Stimulated activated CD8-positive, alpha-beta memory T cell treated with anti-CD3 and anti-CD28 coated beads, Interleukin-2, amount 100 ng/mL, for 48 hours (primary cell): Measurements from ENCODE around the gene MBP.

Experiments used
- DNase-seq, 2 donors: peaks; one replicate each; pipeline ENCODE4 v3.0.0-alpha.2; 2020; ENCODE audit warnings: low read depth in 2 of 2

Gene MBP

GRCh38 chr18:77049938-77050337 is 82.6 kb downstream of the MBP start:
- no peak for DNase-seq

GRCh38 chr18:77047803-77048419 is 84.7 kb downstream of the MBP start:
- DNase-seq: no peak

- no peak for DNase-seq
These were observed 85.6 kb downstream of the MBP start for GRCh38 chr18:77046994-77047393.

DNA sequence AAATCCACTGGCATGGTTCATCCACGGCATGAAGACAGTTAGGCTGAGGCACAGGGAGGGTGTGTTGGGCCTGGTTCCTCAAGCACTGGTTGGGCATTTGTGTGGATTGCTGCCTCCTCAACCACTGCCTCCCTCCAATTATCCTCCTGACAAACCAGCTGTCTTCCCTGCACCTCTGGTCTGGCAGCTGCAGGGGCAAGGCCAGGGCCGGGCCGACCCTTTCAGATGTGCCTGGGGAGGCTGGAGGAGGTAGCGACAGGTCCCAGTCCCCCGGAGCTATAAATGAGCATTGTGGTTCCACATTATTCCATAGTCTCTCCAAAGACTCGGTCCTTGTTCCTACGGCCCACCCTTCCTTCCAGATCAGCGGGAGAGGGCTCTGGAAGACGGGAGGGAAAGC is 86.2 kb downstream of the MBP start:
- no peak for DNase-seq

- no peak for DNase-seq
These were observed 86.9 kb downstream of the MBP start for GRCh38 chr18:77045677-77046076.

GRCh38 chr18:77044866-77045664 is 87.5 kb downstream of the MBP start:
- DNase-seq: no peak

GRCh38 chr18:77043541-77044280 is 88.9 kb downstream of the MBP start:
- DNase-seq: no peak

DNA sequence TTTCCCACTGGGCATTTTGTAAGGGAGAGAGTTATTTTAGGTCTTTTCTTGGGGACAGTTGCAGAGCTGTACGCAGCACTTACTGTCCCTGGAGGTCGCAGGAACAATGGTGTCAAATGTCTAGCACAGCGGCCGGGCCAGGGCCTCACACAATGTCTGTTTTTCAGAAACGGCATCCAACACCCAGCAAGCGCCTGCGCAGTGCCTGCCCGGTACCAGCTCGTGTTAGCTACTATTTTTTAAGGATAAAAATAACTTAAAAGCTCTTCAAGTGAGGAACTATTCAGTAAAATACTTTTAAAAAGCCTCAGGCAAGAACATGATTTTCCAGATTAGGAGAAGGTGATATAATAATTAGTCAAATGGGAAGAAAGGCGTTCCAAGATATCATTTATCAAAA is 90.0 kb downstream of the MBP start:
- no peak for DNase-seq

GRCh38 chr18:77039196-77040130 is 93.1 kb downstream of the MBP start:
- no peak for DNase-seq

DNA sequence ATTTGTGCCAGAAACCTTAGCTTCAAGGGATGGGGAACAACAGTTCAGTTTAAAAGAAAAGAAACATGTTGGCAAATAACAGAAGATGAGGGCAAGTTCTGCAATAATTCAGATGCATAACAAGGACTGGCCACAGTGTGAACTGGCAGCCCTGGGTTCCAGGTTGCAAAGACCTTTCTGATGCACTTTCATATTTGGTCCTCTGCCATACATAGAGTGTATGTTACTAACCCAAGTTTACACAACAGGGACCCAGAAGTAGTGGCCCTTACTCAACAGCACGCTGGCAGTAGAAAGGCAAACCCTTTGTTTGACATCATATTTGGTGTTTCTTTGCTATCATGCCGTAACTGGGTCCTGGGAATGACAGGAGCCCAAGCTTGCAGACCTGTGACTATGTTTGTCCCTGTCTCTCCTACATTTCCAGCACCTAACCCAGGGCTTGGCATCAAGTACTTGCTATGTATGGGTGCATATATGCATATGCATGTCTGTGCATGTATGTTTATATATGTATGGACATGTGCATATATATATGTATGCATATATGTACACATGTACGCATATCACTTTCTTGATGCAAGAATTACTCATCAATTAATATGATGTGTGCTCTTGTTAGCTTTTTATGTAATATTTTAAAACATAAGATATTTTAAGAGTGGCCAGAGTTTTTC is 94.3 kb downstream of the MBP start:
- DNase-seq: no peak

GRCh38 chr18:77037567-77037966 is 95.0 kb downstream of the MBP start:
- DNase-seq: no peak

DNA sequence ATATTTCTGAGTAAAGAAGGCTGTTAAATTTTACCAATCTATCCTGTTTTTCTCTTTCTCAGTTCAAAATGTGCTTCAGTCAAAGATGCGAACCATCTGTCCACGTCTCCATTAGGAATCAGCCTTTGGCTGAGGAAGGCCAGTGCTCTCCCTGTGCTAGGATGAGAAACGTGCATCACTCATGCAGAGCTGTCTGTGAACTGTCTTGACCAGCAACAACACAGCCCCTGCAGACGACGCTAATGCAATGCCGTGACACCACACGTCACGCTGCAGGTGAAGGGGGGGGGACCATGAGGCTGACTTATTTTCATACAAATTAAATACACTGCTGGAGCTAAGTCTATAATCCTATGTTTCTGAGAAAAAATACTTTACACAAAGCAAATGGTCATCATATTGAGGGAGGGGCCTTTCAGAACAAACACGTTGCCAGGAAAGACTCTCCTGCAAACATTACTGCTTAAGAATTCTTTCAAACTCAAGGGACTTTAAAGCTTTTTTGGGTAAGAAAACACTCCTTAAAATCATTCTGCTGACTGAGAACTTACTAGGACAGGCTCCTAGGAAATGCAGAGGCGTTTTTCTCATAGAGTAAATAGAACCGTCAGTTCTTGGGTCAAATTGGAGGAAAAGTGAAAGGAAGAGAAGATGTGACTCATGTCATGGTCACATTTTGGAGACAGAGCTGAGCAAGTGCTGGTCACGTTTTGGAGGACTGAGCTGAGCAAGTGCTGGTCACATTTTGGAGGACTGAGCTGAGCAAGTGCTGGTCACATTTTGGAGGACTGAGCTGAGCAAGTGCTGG is 97.0 kb downstream of the MBP start:
- no peak for DNase-seq

DNA sequence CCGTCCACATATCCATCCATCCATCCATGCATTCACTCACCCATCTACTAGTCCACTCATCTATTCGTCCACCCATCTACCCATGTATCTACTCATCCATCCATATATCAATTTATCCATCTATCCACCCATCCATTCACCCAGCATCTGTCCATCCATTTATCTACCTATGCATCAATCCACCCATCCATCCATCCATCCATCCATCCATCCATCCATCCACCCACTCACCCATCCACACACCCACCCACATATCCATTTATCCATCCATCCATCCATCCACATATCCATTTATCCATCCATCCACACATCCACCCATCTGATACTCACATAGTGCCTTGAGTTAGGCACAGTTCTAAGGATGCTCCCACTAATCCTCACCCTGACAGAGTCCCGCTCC is 99.0 kb downstream of the MBP start:
- no peak for DNase-seq

GRCh38 chr18:77032181-77032701 is 100.3 kb downstream of the MBP start:
- DNase-seq: no peak

- DNase-seq: no peak
These were observed 100.9 kb downstream of the MBP start for GRCh38 chr18:77031662-77032061.

DNA sequence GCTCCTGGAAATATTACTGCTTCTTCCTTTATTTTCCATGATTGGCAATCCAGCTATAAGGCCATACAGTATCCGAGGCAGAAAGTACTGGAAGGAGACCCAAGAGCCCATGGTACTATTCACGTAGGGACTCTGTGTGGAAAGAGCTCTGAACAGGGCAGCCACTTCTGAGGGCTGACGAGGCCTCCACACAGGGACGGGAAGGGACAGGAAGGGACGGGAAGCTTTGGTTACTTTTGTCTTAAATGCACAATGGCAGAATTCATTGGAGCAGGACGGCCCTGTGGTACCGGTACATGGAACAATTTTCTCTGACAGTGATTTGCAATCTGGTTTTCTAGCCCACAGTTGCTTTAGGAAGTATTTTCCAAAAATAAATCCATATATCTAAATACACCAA is 102.4 kb downstream of the MBP start:
- no peak for DNase-seq

GRCh38 chr18:77025831-77026363 is 106.7 kb downstream of the MBP start:
- DNase-seq: no peak

DNA sequence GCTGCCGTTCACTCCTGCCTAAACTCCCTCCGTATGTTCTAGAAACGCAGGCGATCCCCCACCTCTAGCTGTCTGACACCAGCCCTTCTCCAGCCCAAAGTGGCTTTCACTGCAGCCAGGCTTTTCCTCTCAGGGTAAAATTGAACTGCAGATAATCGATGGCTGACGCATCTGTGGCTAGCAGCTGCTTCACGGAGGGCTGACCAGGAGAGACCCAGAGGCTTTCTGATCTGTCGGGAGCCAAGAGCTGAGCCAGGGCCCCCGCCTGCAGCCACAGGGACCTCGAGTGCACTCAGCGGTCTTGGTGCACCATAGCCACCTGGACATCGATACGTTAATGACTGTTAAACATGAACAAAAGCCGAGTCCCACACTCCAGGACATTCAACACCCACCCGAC is 107.5 kb downstream of the MBP start:
- DNase-seq: no peak

DNA sequence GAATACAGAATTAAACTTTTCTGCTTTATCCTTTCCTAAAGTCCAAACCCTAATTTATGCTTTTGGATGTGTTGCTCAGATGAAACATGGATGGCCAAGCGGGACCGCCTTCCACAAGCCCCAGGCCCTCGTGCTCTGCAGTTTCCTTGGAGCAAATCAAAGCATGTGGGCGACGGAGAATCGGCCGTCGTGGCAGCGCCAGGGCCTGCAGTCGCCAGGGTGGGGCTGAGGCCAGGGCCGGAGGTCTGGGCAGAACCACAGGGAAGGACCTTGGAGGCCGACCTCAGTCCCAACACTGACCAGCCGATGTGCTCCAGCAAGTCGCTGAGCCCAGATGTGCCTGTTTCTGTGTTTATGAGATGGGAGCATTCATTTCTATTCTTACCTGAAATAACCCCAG is 108.1 kb downstream of the MBP start:
- DNase-seq: no peak
